GM12878 (cell line): Measurements from ENCODE around the gene LGALS4. TPM values are rescaled to one million over a fixed set of nuclear protein-coding genes. Genes with fewer than 3 reads are reported as not detected.

ENCODE experiments used
- BACH1 ChIP-seq: fragments of 450-650 bp; IDR thresholded peaks from 2 replicates; pipeline ENCODE4 v1.6.1; 2017; ENCODE audit warnings: mild to moderate bottlenecking, borderline replicate concordance
- BHLHE40 ChIP-seq, 2 experiments: fragments of 450-650 bp in 1 of 2; IDR thresholded peaks; 2 replicates each; pipeline ENCODE4 v1.6.1; 2011 to 2017; ENCODE audit warnings: low read depth in 2 of 2, borderline replicate concordance in 1 of 2, improper control_type of control experiment in 1 of 2, low read length in 1 of 2, mild to moderate bottlenecking in 1 of 2
- BRCA1 ChIP-seq: IDR thresholded peaks from 2 replicates; pipeline ENCODE4 v1.6.1; 2011; ENCODE audit warnings: low read depth, low read length, improper control_type of control experiment
- CREB1 ChIP-seq: IDR thresholded peaks from 2 replicates; pipeline ENCODE4 v1.6.1; 2012; ENCODE audit warnings: low read depth, mild to moderate bottlenecking, inconsistent platforms
- CREM ChIP-seq: IDR thresholded peaks from 2 replicates; pipeline ENCODE4 v1.6.1; 2014; ENCODE audit warnings: antibody characterized with exemption, low read depth
- ELK1 ChIP-seq: IDR thresholded peaks from 2 replicates; pipeline ENCODE4 v1.6.1; 2012; ENCODE audit warnings: low read depth, low read length, improper control_type of control experiment
- EZH2 ChIP-seq: IDR thresholded peaks from 2 replicates; pipeline ENCODE4 v1.6.1; 2012; ENCODE audit warnings: low read depth, mild to moderate bottlenecking, control low read depth, inconsistent platforms, low read length, borderline replicate concordance; ENCODE audit not compliant: control insufficient read depth
- JUND ChIP-seq: IDR thresholded peaks from 2 replicates; pipeline ENCODE4 v1.6.1; 2012; ENCODE audit warnings: low read depth, mild to moderate bottlenecking, low read length, improper control_type of control experiment, moderate library complexity
- KAT2A ChIP-seq: conservative IDR thresholded peaks from 2 replicates; pipeline ENCODE4 v1.6.1; 2011; ENCODE audit warnings: low read depth, low read length; ENCODE audit not compliant: control insufficient read depth
- PAX5 ChIP-seq: IDR thresholded peaks from 2 replicates; pipeline ENCODE4 v1.6.1; 2011; ENCODE audit warnings: low read depth, low read length, borderline replicate concordance
- POLR2AphosphoS5 ChIP-seq: IDR thresholded peaks from 2 replicates; pipeline ENCODE4 v1.6.1; 2011; ENCODE audit warnings: mild to moderate bottlenecking, low read length, inconsistent platforms
- PRDM15 ChIP-seq: fragments of 450-650 bp; formaldehyde crosslinking; IDR thresholded peaks from 2 replicates; pipeline ENCODE4 v1.4.0; 2020; ENCODE audit warnings: mild to moderate bottlenecking, moderate library complexity
- RAD21 ChIP-seq: IDR thresholded peaks from 2 replicates; pipeline ENCODE4 v1.6.1; 2011; ENCODE audit warnings: mild to moderate bottlenecking, low read depth, low read length, moderate library complexity; ENCODE audit not compliant: insufficient read depth
- RCOR1 ChIP-seq: conservative IDR thresholded peaks from 2 replicates; pipeline ENCODE4 v1.6.1; 2012; ENCODE audit warnings: low read depth, low read length, improper control_type of control experiment
- SRF ChIP-seq, 2 experiments: IDR thresholded peaks; 2 replicates each; pipeline ENCODE4 v1.6.1; 2011; ENCODE audit warnings: low read depth in 2 of 2, low read length in 2 of 2, mild to moderate bottlenecking in 1 of 2, moderate library complexity in 1 of 2
- SUZ12 ChIP-seq: fragments of 200-600 bp; sonication (generic); IDR thresholded peaks from one replicate; pipeline ENCODE4 v1.6.1; 2018; ENCODE audit warnings: antibody characterized with exemption, mild to moderate bottlenecking; ENCODE audit not compliant: unreplicated experiment
- TAF1 ChIP-seq: IDR thresholded peaks from 2 replicates; pipeline ENCODE4 v1.6.1; 2011; ENCODE audit warnings: mild to moderate bottlenecking, low read depth, low read length, borderline replicate concordance
- TCF7 ChIP-seq: IDR thresholded peaks from 2 replicates; pipeline ENCODE4 v1.6.1; 2014; ENCODE audit warnings: antibody characterized with exemption, borderline replicate concordance
- polyA plus RNA-seq, 11 experiments: library from polyadenylated mRNA; depleted of rRNA in 4 of 11; unstranded in 6 of 11; stranded (reverse) in 5 of 11; fragments of >200 nt; fragmentation: Nextera tagmentation in 4 of 11; fragmentation: Illumina TruSeq in 1 of 11; extraction: Ambion mirVana in 4 of 11; extraction: Trizol in 1 of 11; gene quantifications; 1 replicate in 1 of 11; 2 replicates in 10 of 11; pipeline versions ENCODE4 v1.2.1 to v1.2.3, GENCODE V29; 2011 to 2016; ENCODE audit warnings: inconsistent platforms in 2 of 11, missing spikeins in 2 of 11, low read depth in 1 of 11
- total RNA-seq, 4 experiments: library from RNA; depleted of rRNA in 3 of 4; stranded (reverse); fragments of >200 nt in 3 of 4; fragmentation: Illumina TruSeq in 1 of 4; extraction: Trizol in 1 of 4; gene quantifications; 2 replicates each; pipeline versions ENCODE4 v1.2.1 to v1.2.3, GENCODE V29; 2013 to 2021
- TF ChIP-seq, protein P1 (sequence below): fragments of 450-650 bp; conservative IDR thresholded peaks from 2 replicates; pipeline ENCODE4 v1.6.1; 2017; ENCODE audit warnings: mild to moderate bottlenecking, moderate library complexity
- TF ChIP-seq, protein P2 (sequence below), 3 experiments: IDR thresholded peaks in 2 of 3; conservative IDR thresholded peaks in 1 of 3; 2 replicates each; pipeline ENCODE4 v1.5.1; 2011; ENCODE audit warnings: low read depth in 3 of 3, low read length in 3 of 3, mild to moderate bottlenecking in 3 of 3, control low read depth in 2 of 3, moderate library complexity in 2 of 3, inconsistent platforms in 1 of 3, mixed read lengths in 1 of 3; ENCODE audit not compliant: control insufficient read depth in 2 of 3, insufficient read depth in 1 of 3; ENCODE audit errors: extremely low read depth in 1 of 3

The LGALS4 gene
- total and polyA plus RNA-seq, 10 of the 15 experiments (the other 5 are each of a cell fraction or from before 2014, with no cell fraction given), result 0.13 to 2.1 (median 0.26) TPM; not detected in 4

- TF ChIP-seq PRDM15 (CRISPR knock-in tag) (no peak), EZH2 (no peak), TCF7 (no peak), BACH1 (peak; percentile 77), TAF1 (no peak), RCOR1 (no peak), ELK1 (no peak), POLR2AphosphoS5 (0 out of 2 replicates have a peak, but pooled peaks have one; percentile 52), RAD21 (no peak), SUZ12 (no peak), CREM (no peak), BRCA1 (no peak), JUND (no peak), CREB1 (no peak), SRF (IDR thresholded peaks at IDR 0.05; ENCODE audit: low read depth in 2 of 2, low read length in 2 of 2) (no peak), BHLHE40 (IDR thresholded peaks at IDR 0.05; ENCODE audit: borderline replicate concordance in 1 of 2, low read depth in 2 of 2, low read length in 1 of 2) (peak; percentile 87 to 95; a peak in 3 of 4 replicates), PAX5 (no peak; the same call in 1 of the 2 replicates), KAT2A (no peak)
- TF ChIP-seq, protein P1, sequence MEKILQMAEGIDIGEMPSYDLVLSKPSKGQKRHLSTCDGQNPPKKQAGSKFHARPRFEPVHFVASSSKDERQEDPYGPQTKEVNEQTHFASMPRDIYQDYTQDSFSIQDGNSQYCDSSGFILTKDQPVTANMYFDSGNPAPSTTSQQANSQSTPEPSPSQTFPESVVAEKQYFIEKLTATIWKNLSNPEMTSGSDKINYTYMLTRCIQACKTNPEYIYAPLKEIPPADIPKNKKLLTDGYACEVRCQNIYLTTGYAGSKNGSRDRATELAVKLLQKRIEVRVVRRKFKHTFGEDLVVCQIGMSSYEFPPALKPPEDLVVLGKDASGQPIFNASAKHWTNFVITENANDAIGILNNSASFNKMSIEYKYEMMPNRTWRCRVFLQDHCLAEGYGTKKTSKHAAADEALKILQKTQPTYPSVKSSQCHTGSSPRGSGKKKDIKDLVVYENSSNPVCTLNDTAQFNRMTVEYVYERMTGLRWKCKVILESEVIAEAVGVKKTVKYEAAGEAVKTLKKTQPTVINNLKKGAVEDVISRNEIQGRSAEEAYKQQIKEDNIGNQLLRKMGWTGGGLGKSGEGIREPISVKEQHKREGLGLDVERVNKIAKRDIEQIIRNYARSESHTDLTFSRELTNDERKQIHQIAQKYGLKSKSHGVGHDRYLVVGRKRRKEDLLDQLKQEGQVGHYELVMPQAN, result peak; percentile 75
- TF ChIP-seq, protein P2, sequence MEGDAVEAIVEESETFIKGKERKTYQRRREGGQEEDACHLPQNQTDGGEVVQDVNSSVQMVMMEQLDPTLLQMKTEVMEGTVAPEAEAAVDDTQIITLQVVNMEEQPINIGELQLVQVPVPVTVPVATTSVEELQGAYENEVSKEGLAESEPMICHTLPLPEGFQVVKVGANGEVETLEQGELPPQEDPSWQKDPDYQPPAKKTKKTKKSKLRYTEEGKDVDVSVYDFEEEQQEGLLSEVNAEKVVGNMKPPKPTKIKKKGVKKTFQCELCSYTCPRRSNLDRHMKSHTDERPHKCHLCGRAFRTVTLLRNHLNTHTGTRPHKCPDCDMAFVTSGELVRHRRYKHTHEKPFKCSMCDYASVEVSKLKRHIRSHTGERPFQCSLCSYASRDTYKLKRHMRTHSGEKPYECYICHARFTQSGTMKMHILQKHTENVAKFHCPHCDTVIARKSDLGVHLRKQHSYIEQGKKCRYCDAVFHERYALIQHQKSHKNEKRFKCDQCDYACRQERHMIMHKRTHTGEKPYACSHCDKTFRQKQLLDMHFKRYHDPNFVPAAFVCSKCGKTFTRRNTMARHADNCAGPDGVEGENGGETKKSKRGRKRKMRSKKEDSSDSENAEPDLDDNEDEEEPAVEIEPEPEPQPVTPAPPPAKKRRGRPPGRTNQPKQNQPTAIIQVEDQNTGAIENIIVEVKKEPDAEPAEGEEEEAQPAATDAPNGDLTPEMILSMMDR (IDR thresholded peaks at IDR 0.05 in 2 of 3, conservative IDR thresholded peaks at IDR 0.05 in 1 of 3; ENCODE audit: control insufficient read depth in 2 of 3, extremely low read depth in 1 of 3, insufficient read depth in 1 of 3, low read depth in 3 of 3, low read length in 3 of 3), result no peak
These were observed 36.6 kb upstream of the LGALS4 start (continued) for GRCh38 chr19:38849147-38849859.
